Activated CD4-positive, alpha-beta T cell treated with anti-CD3 and anti-CD28 coated beads for 24 hours (primary cell): ENCODE data around the gene LBHD1.
"Not testable (repeated sequence)": the region's sequence is repeated elsewhere in the genome, so short reads cannot be mapped to it uniquely, and the experiment has no call there.

ENCODE experiments used
- DNase-seq, 2 donors: peaks; one replicate each; pipeline ENCODE4 v3.0.0-alpha.2; 2020; ENCODE audit warnings: low read depth in 2 of 2

The LBHD1 gene

DNA sequence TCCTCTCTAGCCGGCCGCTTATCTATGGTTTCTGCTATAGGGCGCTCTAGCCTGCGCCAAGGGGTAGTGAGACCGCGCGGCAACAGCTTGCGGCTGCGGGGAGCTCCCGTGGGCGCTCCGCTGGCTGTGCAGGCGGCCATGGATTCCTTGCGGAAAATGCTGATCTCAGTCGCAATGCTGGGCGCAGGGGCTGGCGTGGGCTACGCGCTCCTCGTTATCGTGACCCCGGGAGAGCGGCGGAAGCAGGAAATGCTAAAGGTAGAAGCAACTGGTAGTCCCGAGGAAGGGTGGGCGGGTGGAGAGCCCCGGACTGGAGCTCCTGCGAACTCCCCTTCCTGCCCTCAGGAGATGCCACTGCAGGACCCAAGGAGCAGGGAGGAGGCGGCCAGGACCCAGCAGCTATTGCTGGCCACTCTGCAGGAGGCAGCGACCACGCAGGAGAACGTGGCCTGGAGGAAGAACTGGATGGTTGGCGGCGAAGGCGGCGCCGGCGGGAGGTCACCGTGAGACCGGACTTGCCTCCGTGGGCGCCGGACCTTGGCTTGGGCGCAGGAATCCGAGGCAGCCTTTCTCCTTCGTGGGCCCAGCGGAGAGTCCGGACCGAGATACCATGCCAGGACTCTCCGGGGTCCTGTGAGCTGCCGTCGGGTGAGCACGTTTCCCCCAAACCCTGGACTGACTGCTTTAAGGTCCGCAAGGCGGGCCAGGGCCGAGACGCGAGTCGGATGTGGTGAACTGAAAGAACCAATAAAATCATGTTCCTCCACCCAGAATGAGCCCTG lies at the start of gene LBHD1, which contains the start of gene UQCC3:
Gene LBHD1, minus strand, starts transcription at position 660 of the 782 bp plus-strand sequence. CDS start 2,236 bp downstream, outside the sequence.
Gene UQCC3, plus strand, starts transcription at position 66 of the 782 bp plus-strand sequence. Its CDS starts 73 bp downstream, at position 139.
- peak; percentile 64 to 72 for DNase-seq

DNA sequence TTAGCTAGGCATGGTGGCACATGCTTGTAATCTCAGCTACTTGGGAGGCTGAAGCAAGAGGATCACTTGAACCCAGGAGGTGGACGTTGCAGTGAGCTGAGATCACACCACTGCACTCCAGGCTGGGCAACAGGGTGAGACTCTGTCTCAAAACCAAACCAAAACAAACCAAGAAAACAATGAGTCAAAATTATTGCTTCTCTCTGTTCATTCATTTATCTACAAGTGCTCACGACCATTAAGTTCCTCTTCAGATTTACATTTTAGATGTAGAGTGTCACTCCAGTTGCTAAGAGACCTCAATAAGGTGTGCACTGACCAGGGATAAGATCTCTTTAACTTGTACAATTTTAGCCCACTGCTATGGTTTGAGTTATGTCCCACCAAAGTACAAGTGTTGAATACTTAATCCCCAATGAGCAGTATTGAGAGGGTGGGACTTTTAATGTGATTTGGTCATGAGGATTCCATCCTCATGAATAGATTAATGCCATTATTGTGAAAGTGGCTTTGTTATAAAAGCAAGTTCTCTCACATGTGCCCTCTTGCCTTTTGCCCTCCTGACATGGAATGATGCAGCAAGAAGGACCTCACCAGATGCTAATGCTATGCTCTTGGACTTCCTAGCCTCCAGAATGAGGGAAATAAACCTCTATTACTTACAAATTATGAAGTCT lies 47.4 kb upstream of the LBHD1 start:
- no peak for DNase-seq

DNA sequence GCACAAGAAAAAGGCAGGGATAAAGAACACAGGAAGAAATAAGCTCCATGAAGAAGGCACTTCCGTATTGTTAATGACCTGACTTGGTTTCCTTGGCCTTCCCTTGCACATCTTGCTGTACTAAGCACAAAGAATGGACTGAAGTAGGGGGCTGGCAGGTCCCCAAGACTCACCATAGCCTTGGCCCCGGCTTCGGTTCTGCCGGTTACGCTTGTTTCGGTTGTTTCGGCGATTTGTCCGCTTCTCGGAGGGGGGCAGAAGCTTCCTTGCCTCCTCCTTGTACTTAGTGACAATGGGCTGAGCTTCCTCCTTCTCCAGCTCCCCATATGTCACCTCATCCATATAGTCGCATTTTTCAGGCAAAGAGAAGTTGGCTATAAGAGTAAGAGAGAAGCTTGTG lies 44.7 kb upstream of the LBHD1 start:
- DNase-seq = no peak

DNA sequence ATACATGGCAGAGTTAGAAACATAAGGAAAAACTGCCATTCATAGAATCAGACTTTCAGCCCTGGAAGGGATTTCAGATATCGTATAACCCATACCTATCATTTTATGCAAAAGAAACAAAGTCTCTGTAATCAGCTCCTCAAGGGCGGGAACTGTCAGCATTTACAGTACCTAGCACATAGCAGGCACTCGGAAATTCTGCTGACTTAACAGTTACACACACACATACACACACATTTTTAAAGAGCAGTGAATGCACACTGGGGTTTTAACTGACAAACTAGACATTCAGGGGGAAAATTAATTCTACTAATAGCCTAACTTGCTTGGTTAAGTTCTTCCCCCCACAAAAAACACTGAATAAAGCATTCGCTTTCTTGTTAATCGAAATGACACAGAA lies 44.1 kb upstream of the LBHD1 start:
- DNase-seq = no peak

DNA sequence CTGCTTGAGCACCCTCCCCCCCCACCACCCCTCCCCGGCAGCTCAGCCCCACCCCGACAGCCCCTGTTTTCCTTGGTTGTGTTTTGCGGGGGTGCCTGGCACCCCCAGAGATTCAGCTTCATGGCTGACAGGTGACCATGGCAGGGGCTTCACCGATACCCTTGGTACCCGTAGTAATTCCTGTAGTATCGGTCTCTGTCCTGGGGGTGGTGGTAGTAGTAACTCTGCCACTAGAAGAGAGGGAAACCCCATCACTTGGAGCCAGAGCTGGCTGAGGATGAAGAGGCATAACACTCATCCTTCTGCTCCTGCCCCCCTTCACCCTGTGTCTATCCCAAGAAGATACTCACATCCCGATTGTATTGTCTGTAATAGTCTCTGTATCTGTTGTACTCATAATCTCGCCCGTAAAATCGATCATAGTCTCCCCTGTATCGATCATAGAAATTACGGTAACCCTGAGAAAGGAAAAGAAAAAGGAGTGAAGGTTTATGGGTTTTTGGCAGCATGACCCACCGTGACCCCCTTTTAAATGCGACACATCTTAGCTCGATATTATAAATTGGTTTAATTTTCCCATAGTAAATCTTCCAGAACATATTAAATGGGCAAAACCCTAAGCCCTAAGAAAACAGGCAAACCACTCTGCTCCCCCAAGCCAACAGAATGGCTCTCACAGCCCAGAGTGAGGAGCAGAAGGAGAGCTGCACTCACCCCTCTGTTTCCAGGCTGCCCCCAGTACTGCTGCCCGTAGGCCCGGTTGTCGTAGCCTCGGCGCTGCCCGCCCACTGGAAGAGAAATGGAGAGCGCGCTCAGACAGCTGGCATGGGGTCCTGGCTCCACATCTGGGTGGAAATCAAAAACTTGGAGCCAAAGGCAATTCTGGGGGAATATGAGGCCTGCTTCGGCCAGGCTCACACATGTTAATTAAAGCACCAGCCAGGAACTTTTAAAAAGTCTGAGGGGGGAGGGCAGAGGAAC lies 43.4 kb upstream of the LBHD1 start:
- DNase-seq = no peak

DNA sequence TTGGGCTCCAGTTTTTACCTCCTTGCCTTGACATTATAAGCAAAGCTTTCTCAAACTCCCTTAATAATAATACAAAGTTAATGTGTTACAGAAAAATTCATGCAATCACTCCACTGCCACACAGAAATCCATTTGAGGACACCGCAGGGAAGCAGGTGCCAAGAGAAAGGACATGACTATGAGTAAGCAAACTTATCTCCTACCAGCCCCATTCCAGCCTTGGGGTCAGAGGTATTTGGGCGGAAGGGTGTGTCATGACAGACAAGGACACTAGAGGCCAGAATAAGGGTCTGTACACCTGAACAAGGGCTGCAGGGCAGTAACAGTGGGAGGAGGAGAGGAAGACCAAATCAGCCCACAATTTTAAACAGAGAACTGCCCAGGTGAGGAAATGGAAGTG lies 41.3 kb upstream of the LBHD1 start:
- DNase-seq = no peak

DNA sequence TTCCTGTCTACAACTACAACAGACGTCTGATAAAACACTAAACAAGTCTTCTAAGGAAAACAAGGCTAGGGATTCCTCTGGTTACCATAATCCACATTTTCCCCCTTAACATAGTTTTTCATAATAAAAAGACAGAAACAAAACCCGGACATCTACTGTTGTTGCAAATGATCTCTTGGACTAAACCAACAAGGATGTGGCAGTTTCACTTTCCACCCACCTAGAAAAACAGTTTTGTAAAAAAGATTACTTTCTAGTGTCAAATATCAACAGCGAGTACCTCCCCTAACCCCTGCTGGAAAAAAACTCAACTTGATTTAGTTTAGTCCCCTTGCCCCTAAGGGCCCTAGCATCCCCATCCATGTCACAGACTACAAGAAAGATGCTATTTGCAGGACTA lies 40.8 kb upstream of the LBHD1 start:
- DNase-seq = no peak

DNA sequence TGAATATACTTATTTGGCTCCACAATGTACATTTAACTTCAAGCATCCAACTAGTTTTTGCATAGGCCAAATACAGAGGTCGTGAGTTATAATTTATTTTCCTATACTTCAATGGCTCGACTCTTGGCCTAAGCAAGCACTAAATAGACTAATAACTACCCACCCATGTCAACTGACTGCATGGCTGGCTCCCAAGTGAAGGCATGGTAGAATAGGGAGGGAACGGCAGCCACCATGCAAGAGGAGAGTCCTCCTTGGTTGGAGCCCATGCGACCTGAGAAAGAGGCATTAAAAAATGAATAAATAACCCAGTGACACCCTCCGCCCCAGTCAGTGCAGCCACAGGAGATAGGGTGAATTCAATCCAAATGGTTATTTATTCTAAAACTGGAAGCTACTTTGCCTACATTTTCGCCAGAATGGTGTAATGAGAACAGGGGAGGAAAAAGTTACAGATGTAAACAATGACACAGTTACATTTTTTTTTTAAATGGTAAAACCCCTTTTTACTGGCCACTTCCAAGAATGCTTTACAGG lies 40.3 kb upstream of the LBHD1 start:
- no peak for DNase-seq

DNA sequence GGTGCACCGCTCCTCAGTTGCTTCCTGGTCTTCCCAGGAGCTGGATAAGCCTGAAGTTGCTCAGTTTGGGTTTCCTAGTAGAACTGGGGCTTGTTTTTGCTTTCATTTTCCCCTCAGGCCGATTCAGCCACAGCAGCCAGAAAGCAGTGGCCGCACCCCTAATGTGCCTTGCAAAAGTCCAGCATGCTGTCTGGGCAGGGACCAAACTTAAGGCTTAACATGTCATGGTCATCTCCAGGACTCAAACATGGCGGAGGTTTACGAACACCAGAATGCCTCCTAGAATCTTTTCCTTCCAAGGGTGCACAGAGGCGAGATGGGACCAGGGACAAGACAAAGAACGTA lies 37.9 kb upstream of the LBHD1 start:
- DNase-seq = no peak

DNA sequence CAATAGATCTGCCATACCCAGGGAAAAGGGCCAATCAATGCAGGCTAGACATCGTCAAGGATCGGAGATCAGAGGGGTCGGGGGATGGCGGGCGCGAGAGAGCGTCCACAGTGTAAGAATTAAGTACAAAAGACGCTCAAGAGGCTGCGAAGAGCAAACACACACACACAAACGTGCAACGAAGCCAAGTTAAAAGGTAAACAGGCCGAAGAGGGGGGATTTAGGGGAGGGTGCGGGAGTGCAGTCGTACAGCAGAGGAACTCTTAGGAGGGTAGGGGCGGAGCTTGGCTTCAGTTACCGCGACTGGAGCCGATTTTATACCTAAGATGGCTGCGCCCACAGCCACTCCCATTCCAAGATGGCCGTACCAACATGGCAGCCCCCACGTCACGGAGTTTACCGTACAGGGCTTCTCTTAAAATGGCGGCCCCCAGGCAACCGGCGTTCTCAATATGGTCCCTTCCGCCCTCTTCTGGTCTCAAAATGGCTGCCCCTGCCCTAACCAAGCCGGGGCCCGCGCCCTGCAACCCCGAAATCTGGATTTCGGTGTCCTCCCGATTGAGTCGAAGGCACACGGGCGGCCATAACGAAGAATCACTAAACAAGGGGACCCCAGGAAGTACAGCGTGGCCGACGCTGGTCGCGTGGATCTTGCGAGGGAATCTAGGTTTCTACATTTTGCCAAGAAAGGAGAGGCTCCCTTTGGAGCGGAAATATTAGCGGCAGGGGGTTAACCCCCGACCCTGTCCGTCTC lies 37.4 kb upstream of the LBHD1 start:
- DNase-seq = peak; percentile 92 to 93

DNA sequence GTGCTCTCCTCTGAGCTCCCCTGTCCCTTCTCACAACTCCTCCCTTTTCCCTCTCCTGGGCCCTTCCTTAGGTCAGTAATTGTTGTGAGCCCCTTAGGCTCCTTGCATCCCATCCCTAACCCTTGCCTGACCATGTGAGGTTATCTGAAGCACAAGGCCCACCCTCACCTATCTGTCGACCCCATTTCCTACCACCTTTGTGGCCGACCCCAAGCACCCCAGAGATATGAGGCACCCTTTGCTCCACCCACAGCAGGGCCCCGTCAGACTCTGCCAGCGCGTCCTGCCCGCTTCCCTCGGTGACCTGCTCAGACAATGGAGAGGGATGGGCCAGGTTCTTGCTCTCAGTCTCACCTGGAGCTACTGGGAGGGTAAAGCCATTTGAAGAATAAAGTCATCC lies 36.7 kb upstream of the LBHD1 start:
- no peak for DNase-seq

DNA sequence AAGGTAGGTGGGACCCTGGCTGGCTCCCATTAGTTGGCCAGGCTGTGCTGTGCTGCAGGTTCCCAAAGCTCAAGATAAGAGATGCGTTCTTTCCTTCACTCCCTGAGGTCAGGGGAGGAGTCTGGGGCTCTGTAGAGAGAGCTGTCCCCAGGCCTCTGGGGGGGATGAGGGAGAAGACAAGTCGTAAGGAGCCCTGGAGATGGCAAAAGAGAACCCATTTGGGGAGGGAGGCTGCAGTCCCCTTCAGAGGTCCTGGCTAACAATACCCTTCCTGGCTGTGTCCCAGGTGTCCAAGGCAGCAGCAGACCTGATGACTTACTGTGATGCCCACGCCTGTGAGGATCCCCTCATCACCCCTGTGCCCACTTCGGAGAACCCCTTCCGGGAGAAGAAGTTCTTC lies 36.3 kb upstream of the LBHD1 start:
- DNase-seq = no peak

DNA sequence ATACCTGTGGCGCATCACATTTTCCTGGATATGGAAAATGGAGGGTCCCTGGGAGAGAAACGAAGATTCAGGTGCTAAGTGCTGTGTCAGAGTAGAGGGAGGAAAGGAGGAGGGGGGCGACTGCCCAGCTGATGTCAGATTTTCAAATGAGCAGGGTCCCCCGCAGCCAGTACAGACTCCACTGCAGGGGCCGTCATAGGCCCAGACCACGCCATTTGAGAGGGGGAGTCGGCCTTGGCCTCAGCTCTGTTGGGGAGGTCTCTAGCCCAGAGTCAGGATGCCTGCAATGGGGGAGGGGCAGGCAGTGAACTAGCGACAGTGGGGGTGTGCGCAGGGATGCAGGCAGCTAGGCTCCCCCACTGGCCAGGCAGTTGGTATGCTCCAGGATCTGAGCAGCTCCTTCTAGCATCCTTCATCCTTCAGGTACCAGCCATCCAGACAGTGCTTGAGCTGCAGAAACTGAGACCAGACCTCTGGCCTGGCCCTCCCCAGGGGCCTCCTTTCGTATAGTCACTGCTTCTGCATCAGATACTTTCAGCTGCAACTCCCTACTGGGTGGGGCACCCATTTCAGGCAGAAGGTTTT lies 35.3 kb upstream of the LBHD1 start, which contains the start of the genes BSCL2 and GNG3:
Gene BSCL2, minus strand, starts transcription at position 148 of the 585 bp plus-strand sequence. CDS start 229 bp downstream, outside the sequence.
Gene GNG3, plus strand, starts transcription at position 400 of the 585 bp plus-strand sequence. CDS start 620 bp downstream, outside the sequence.
- no peak for DNase-seq

DNA sequence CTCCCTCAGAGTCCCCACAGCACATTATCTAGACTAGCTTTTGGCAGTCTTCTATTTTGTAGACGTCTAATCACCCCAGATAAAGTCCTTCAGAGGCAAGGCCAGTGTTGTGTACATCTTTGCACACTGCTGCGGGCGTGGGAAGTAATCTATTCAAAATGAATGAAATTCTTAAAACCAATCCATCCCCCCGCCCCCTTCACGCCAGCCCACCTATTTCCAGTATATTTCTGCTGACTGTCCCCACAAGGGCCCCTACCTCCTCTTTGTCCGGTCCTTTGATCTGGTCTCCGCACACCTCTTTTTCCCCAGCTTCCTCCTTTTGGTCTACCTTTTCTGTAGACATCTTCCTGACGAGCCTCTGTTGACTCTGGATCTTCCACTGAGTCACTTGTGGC lies 34.8 kb upstream of the LBHD1 start:
- DNase-seq = no peak

DNA sequence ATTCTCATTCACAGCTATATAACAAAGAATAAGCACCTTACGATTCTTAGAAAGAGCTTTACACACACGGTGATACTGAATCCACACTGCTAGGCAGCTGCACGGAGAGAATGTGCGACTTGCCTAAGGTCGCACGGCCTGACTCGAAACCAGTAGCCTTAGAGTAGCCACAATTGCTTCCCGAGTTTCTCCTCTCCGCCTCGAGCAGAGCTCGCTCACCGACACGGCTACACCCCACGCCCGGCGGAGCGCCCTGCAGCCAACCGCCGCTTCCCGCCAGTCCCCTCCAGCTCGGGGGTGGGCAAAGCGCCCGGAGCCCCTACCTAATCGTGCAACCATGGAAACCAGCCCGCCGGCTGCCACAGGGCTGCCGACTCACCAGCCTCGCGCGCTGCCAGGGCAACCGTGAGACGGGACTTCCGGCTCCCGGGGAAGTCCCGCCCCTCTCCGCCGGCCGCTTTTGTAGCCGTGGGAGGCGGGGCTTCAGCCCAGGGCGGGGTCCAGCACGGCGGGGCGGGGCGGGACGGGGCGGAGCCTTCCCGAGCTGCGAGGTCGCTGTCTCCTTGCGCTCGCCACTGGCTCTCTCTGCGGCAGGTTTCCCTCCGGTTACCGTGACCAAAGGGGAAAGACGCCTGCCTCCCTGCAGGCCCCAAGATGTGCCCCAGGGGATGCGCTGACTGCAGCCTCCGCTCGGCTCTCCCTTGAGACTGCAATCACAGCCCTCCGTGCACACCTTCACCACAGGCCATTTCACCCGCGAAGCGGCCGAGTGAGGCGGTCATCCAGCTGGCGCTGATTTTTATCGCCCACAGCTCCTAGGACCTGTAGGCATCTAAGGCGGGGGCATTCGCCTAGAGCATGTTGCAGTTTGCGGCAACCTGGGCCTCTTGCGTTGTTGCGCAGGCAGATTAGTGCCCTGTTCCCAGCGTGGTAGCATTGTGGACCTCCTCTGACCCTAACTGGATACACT lies 34.1 kb upstream of the LBHD1 start:
- peak; percentile 88 to 94 for DNase-seq

DNA sequence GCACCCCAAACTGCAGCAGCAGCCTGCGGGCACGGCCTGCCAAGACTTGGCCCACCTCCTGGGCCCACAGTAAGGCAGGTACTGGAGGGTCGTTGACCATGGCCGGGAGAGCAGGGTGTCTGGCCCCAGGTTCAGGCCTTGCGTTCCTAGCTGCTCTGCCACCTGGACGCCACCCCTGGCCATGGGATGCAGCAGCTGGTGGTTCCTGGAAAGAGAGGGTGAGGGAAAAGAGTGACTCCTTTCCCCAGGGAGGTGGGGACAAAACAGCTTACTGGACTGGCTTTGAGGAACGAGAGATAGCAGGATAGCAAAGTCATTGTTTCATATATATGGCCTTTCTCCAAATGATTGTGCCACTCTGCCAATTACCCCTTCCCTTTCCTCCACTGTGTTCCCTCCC lies 33.3 kb upstream of the LBHD1 start:
- no peak for DNase-seq

DNA sequence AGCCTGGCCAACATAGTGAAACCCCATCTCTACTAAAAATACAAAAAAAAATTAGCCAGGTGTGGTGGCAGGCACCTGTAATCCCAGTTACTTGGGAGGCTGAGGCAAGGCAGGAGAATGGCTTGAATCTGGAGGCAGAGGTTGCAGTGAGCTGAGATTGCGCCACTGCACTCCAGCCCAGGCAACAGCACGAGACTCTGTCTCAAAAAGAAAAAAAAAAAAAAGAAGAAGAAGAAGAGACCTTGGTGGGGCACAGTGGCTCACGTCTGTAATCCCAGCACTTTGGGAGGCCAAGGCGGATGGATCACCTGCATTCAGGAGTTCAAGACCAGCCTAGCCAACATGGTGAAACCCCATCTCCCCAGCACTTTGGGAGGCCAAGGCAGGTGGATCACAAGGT lies 31.9 kb upstream of the LBHD1 start:
- DNase-seq = not testable (repeated sequence)

DNA sequence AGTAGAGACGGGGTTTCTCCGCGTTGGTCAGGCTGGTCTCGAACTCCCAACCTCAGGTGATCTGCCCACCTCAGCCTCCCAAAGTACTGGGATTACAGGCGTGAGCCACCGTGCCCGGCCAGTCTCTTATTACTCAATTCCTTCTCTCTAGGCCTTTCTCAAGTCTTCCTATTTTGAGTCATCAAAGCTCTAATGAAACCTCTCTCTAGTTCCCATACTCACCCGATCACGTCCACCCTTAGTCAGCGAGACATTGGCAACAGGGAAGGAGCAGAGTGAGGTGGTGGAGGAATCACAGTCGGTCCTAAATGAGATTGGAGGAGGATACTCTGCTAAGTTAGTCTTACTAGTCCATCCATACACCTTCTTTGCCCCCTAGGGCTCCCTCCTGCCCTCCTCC lies 30.2 kb upstream of the LBHD1 start:
- DNase-seq = no peak

DNA sequence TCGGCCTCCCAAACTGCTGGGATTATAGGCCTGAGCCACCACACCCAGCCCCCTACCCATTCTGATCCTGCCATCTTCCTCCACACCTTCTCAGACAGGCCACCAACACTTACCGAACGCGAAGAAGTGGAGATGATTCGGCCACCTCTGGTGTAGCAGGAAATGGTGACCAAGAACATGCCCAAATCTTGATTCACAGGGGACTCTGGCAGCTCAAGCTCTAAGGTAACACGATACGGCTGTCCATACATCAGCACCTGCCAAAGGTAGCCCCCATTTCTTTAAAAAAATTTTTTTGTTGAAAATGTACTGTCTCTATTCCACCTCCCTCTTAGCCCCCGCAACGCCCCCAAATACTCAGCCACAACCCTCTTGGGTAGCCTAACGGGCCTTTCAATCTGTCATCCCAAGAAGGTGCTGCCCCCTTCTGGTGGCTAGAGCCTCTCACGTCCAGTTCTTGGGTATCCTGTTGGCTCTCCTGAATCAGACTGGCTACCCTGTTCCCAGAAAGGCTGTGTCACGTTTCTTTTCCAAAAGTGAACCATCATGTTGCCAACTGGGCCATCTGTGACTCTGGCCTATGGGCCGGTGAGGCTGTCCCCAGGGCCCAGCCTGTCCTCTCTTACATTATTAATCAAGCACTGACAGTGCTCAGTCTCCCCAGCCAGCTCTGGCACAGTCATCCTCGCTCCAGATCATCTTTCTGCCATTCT lies 22.5 kb upstream of the LBHD1 start:
- DNase-seq = peak; percentile 60
